NT2/D1 (cell line): Measurements from ENCODE around the gene RPL28.

ENCODE experiments used
- DNase-seq: peaks from one replicate; pipeline ENCODE4 v3.0.0-alpha.2; 2011; ENCODE audit warnings: low read depth, low spot score
- H3K27me3 ChIP-seq: 2 replicates; pipeline ENCODE4 v1.6.0; 2011; ENCODE audit warnings: mild to moderate bottlenecking; ENCODE audit not compliant: insufficient read length, insufficient read depth
- H3K36me3 ChIP-seq: 2 replicates; pipeline ENCODE4 v1.6.1; 2011; ENCODE audit warnings: mild to moderate bottlenecking, low read length, mixed read lengths; ENCODE audit not compliant: insufficient read depth, insufficient read length
- H3K4me1 ChIP-seq: 2 replicates; pipeline ENCODE4 v1.5.1; 2011; ENCODE audit not compliant: insufficient read depth, insufficient read length
- H3K4me3 ChIP-seq: 2 replicates; pipeline ENCODE4 v1.5.1; 2011; ENCODE audit warnings: low read depth; ENCODE audit not compliant: insufficient read length
- H3K9ac ChIP-seq: 2 replicates; pipeline ENCODE4 v1.6.0; 2011; ENCODE audit warnings: low read depth; ENCODE audit not compliant: insufficient read length
- H3K9me3 ChIP-seq: 2 replicates; pipeline ENCODE4 v1.5.1; 2011; ENCODE audit warnings: mild to moderate bottlenecking, low read length; ENCODE audit not compliant: insufficient read depth
- SUZ12 ChIP-seq: IDR thresholded peaks from 2 replicates; pipeline ENCODE4 v1.6.1; 2011; ENCODE audit not compliant: insufficient read length, insufficient read depth; ENCODE audit errors: extremely low read depth
- YY1 ChIP-seq: IDR thresholded peaks from 2 replicates; pipeline ENCODE4 v1.6.1; 2011; ENCODE audit not compliant: insufficient read length, insufficient read depth
- ZNF274 ChIP-seq: IDR thresholded peaks from 2 replicates; pipeline ENCODE4 v1.6.1; 2011; ENCODE audit warnings: mild to moderate bottlenecking, low read depth, low read length

Gene RPL28

GRCh38 chr19:55437410-55437809, 51.7 kb downstream of the RPL28 start:
- peaks cover 8% of the 10 kb centered on the region for H3K4me1 ChIP-seq
- peaks cover 71% of the 10 kb centered on the region for H3K27me3 ChIP-seq
- TF ChIP-seq SUZ12 (no peak), YY1 (no peak), ZNF274 (no peak)
- DNase-seq: peak; percentile 61
- no peaks in the 10 kb centered on the region for H3K9me3 ChIP-seq
- H3K4me3 ChIP-seq: no peak overlapping the region
- H3K9ac ChIP-seq: no peak overlapping the region
- no peaks in the 10 kb centered on the region for H3K36me3 ChIP-seq

DNA sequence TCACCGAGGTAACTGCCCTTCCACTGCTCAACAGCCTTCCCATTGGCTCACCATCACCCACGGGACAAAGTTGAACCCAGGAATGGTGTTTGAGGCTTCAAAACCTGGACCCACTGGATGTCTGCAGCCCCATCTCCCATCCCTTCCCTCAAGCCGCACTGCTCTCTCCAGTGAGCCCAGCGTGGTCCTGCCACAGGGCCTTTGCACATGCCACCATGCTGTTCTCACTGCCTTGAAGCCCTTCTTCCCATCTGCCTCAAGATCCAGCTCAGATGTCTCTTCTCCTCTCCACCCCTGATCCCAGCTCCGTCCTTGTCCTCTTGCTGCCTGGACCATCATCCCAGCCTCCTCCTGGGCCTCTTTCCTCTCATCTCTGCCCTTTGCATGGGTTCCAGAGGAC, 53.3 kb downstream of the RPL28 start:
- Histone ChIP-seq H3K4me1 (peaks cover 8% of the 10 kb centered on the region), H3K27me3 (peaks cover 86% of the 10 kb centered on the region), H3K4me3 (no peak overlapping the region), H3K9me3 (no peaks in the 10 kb centered on the region), H3K36me3 (no peaks in the 10 kb centered on the region), H3K9ac (no peak overlapping the region)
- no peak for DNase-seq
- TF ChIP-seq ZNF274 (no peak), YY1 (no peak), SUZ12 (no peak)

- Histone ChIP-seq H3K9ac (peak overlapping the region; percentile 50), H3K36me3 (no peaks in the 10 kb centered on the region), H3K27me3 (peaks cover 90% of the 10 kb centered on the region), H3K4me1 (peaks cover 8% of the 10 kb centered on the region), H3K9me3 (no peaks in the 10 kb centered on the region), H3K4me3 (peak overlapping the region; percentile 37)
- no peak for TF ChIP-seq SUZ12
- TF ChIP-seq YY1: no peak
- TF ChIP-seq ZNF274: no peak
- DNase-seq: no peak
Measured at GRCh38 chr19:55440411-55441105, 54.8 kb downstream of the RPL28 start.

GRCh38 chr19:55441319-55441691, 55.6 kb downstream of the RPL28 start:
- H3K27me3 ChIP-seq: peaks cover 94% of the 10 kb centered on the region
- no peak for DNase-seq
- TF ChIP-seq ZNF274 (no peak), YY1 (no peak), SUZ12 (no peak)
- no peaks in the 10 kb centered on the region for H3K9me3 ChIP-seq
- H3K36me3 ChIP-seq: no peaks in the 10 kb centered on the region
- H3K9ac ChIP-seq: peak overlapping the region; percentile 8
- no peak overlapping the region for H3K4me3 ChIP-seq
- H3K4me1 ChIP-seq: peaks cover 8% of the 10 kb centered on the region

DNA sequence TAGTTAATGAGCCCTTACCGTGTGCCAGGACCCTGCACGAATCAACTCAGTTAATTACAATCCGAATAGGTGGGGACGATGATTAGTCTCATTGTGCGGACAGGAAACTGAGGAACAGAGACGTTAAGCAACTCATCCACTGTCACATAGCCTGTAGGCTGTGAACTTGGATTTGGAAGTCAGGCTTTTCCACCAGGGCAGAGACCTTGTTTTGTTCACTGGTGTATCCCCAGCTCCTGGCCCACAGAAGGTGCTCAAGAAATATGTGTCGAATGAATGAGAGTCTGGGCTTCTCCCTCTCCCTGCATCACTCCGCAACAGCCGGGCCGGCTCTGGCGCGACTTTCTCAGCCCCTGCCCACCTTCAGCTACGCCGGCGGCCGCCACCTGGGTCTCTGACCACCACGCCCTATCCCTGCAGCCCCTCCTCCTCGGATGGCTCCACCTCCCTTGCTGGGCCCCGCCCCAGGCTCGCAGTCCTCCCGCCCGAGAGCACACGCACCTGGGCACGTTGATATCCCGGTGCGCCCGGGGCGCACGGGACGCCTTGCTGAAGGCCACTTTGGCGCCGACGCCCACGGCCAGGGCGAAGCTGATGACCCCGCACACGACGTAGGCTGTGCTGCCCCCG, 56.1 kb downstream of the RPL28 start:
- peak overlapping the region; percentile 9 for H3K4me3 ChIP-seq
- peaks cover 8% of the 10 kb centered on the region for H3K4me1 ChIP-seq
- peaks cover 95% of the 10 kb centered on the region for H3K27me3 ChIP-seq
- TF ChIP-seq ZNF274: no peak
- no peak for TF ChIP-seq SUZ12
- no peak for TF ChIP-seq YY1
- no peak for DNase-seq
- H3K36me3 ChIP-seq: no peaks in the 10 kb centered on the region
- H3K9me3 ChIP-seq: no peaks in the 10 kb centered on the region
- no peak overlapping the region for H3K9ac ChIP-seq

DNA sequence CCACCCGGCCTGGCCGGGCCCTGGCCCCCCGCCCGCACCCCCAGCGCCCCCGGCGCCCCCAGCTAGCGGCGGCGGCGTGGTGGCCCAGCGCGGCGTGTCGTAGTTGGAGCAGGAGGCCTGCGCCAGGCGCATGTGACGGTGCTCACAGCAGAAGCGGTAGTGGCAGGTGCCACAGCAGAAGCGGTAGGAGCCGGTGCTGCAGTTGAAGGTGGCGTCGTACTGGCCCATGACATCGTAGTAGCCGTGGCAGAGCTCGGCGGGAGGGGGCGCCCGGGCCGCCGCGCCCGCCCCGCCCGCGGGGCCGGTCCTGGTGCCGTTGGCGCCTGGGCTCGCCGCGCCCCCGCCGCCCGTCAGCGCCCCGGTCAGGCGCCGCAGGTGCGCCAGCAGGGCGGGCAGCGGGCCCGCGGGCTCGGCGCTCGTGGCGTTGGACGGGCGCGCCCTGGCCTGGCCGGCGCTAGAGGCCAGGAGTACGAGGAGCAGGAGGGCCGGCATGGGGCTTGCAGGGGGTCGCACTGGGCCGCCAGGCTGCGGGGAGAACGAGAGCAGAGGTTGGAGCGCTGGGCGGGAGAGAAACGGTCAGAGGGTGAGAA, 56.7 kb downstream of the RPL28 start:
- Histone ChIP-seq H3K36me3 (no peaks in the 10 kb centered on the region), H3K9ac (no peak overlapping the region), H3K4me1 (peaks cover 7% of the 10 kb centered on the region), H3K27me3 (peaks cover 97% of the 10 kb centered on the region), H3K9me3 (no peaks in the 10 kb centered on the region), H3K4me3 (peak overlapping the region; percentile 4)
- peak; percentile 35 for TF ChIP-seq SUZ12
- TF ChIP-seq YY1: no peak
- no peak for DNase-seq
